ENCODE data around the gene B3GNT5. TPM values are rescaled to one million over a fixed set of nuclear protein-coding genes. Genes with fewer than 3 reads are reported as not detected.

B3GNT5 gene
- total RNA-seq, 1 experiment from 2014 or later, result 7.7 TPM

GRCh38 chr3:183260167-183260904, 7.3 kb downstream of the B3GNT5 start:
- H3K36me3 Mint-ChIP-seq, result no peaks in the 10 kb centered on the region
- TF ChIP-seq HMGA2 (CRISPR knock-in tag; IDR thresholded peaks at IDR 0.05) (no peak), CREM (CRISPR knock-in tag; IDR thresholded peaks at IDR 0.05) (no peak), GTF2I (CRISPR knock-in tag; conservative IDR thresholded peaks at IDR 0.05) (no peak), ELF4 (CRISPR knock-in tag; IDR thresholded peaks at IDR 0.05; ENCODE audit: low read depth) (no peak), NR2C2 (CRISPR knock-in tag; IDR thresholded peaks at IDR 0.05) (no peak), ZNF138 (CRISPR knock-in tag; conservative IDR thresholded peaks at IDR 0.05) (no peak), ZNF232 (CRISPR knock-in tag; IDR thresholded peaks at IDR 0.05) (no peak), EMX1 (CRISPR knock-in tag; IDR thresholded peaks at IDR 0.05) (no peak), ERG (CRISPR knock-in tag; IDR thresholded peaks at IDR 0.05) (no peak), ESRRA (CRISPR knock-in tag; IDR thresholded peaks at IDR 0.05; ENCODE audit: borderline replicate concordance) (no peak), ETV6 (CRISPR knock-in tag; IDR thresholded peaks at IDR 0.05) (no peak), MAX (CRISPR knock-in tag; IDR thresholded peaks at IDR 0.05) (no peak), NFE2L1 (CRISPR knock-in tag; IDR thresholded peaks at IDR 0.05) (no peak), ZSCAN18 (CRISPR knock-in tag; IDR thresholded peaks at IDR 0.05) (no peak), SP1 (CRISPR knock-in tag; conservative IDR thresholded peaks at IDR 0.05) (no peak), ZNF317 (CRISPR knock-in tag; IDR thresholded peaks at IDR 0.05; ENCODE audit: borderline replicate concordance, low read depth) (no peak), ATF1 (CRISPR knock-in tag; IDR thresholded peaks at IDR 0.05) (no peak)
- H3K27ac Mint-ChIP-seq, result no peak overlapping the region
- POLR2A ChIA-PET, result no interaction called here
- H3K27me3 Mint-ChIP-seq (ENCODE audit: low read depth), result peaks cover 8% of the 10 kb centered on the region
- no peak overlapping the region for H3K4me3 Mint-ChIP-seq
- H3K4me1 Mint-ChIP-seq, result peaks cover 12% of the 10 kb centered on the region
- no peaks in the 10 kb centered on the region for H3K9me3 Mint-ChIP-seq
- ATAC-seq, result no peak
- no peak for DNase-seq (ENCODE audit: low spot score)
- CTCF ChIA-PET, result no interaction called here

- ATAC-seq (no peak), DNase-seq (ENCODE audit: low spot score) (no peak)
- ChIA-PET POLR2A (no interaction called here), CTCF (no interaction called here)
- Mint-ChIP-seq H3K9me3 (no peaks in the 10 kb centered on the region), H3K4me3 (no peak overlapping the region), H3K36me3 (no peaks in the 10 kb centered on the region), H3K4me1 (peaks cover 6% of the 10 kb centered on the region), H3K27me3 (ENCODE audit: low read depth) (peaks cover 3% of the 10 kb centered on the region; the same call in 1 of the 2 replicates), H3K27ac (no peak overlapping the region)
- TF ChIP-seq ZNF512 (CRISPR knock-in tag; IDR thresholded peaks at IDR 0.05; ENCODE audit: borderline replicate concordance), result no peak
- TF ChIP-seq NR2C2 (CRISPR knock-in tag; IDR thresholded peaks at IDR 0.05), result no peak
- no peak for TF ChIP-seq ERG (CRISPR knock-in tag; IDR thresholded peaks at IDR 0.05)
- no peak for TF ChIP-seq RELA (CRISPR knock-in tag; IDR thresholded peaks at IDR 0.05; ENCODE audit: borderline replicate concordance)
- TF ChIP-seq HMGA2 (CRISPR knock-in tag; IDR thresholded peaks at IDR 0.05), result no peak
- no peak for TF ChIP-seq HMGXB4 (CRISPR knock-in tag; IDR thresholded peaks at IDR 0.05)
- TF ChIP-seq ESRRA (CRISPR knock-in tag; IDR thresholded peaks at IDR 0.05; ENCODE audit: borderline replicate concordance), result no peak
- no peak for TF ChIP-seq EMX1 (CRISPR knock-in tag; IDR thresholded peaks at IDR 0.05)
- no peak for TF ChIP-seq ZSCAN18 (CRISPR knock-in tag; IDR thresholded peaks at IDR 0.05)
- TF ChIP-seq CBFB (CRISPR knock-in tag; IDR thresholded peaks at IDR 0.05; ENCODE audit: low read depth), result no peak
- no peak for TF ChIP-seq SMAD4 (CRISPR knock-in tag; IDR thresholded peaks at IDR 0.05)
- no peak for TF ChIP-seq FOXP1 (CRISPR knock-in tag; IDR thresholded peaks at IDR 0.05; ENCODE audit: borderline replicate concordance)
These were observed 8.2 kb downstream of the B3GNT5 start for GRCh38 chr3:183261151-183261724.
